SJCRH30 (cell line): Measurements from ENCODE around the gene JAM2. TPM values are rescaled to one million over a fixed set of nuclear protein-coding genes. Genes with fewer than 3 reads are reported as not detected.
A peak's percentile ranks its signal among the peaks of the same experiment; 100 is the strongest.

Experiments used
- DNase-seq, 2 experiments: peaks; one replicate each; pipeline ENCODE4 v3.0.0-alpha.2; 2015 to 2020
- H3K27ac ChIP-seq: fragments of 250-450 bp; sonication (Bioruptor Pico); 2 replicates; pipeline ENCODE4 v1.5.1; 2020; ENCODE audit warnings: mild to moderate bottlenecking, moderate library complexity
- H3K27me3 ChIP-seq: fragments of 250-450 bp; sonication (Bioruptor Pico); 2 replicates; pipeline ENCODE4 v1.5.1; 2020; ENCODE audit warnings: mild to moderate bottlenecking, moderate library complexity
- H3K36me3 ChIP-seq: fragments of 250-450 bp; sonication (Bioruptor Pico); 2 replicates; pipeline ENCODE4 v1.5.1; 2020; ENCODE audit warnings: mild to moderate bottlenecking, moderate library complexity
- H3K4me1 ChIP-seq: fragments of 250-450 bp; sonication (Bioruptor Pico); 2 replicates; pipeline ENCODE4 v1.5.1; 2020; ENCODE audit warnings: mild to moderate bottlenecking, moderate library complexity
- H3K4me3 ChIP-seq: fragments of 250-450 bp; sonication (Bioruptor Pico); 2 replicates; pipeline ENCODE4 v1.5.1; 2020; ENCODE audit warnings: mild to moderate bottlenecking, moderate library complexity
- H3K9me3 ChIP-seq: fragments of 250-450 bp; sonication (Bioruptor Pico); replicated peaks from 2 replicates; pipeline ENCODE4 v1.5.1; 2020; ENCODE audit warnings: mild to moderate bottlenecking, moderate library complexity
- total RNA-seq: library from RNA; depleted of rRNA; stranded (reverse); fragments of >200 nt; shearing (Covaris generic); gene quantifications from 2 replicates; pipeline ENCODE4 v1.2.3, GENCODE V29; 2014

JAM2 gene
- total RNA-seq, 1 experiment from 2014 or later = 17.6 TPM

DNA sequence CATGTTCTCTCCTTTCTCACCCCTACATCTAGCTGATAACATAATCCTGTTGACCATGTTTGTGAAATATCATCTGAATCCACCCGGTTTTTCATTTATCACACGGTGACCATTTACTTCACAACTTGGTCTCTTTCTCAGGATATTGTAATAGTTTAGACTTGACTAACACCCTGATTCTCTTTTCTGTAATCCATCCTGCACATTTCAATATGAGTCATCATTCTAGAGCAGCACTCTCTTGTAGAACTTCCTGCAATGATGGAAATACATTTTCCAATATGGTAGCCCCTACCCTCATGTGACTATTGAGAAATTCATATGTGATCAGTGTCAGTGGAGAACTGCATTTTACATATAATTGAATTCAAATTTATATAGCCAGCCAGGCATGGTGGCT, 2.3 kb upstream of the JAM2 start:
- Histone ChIP-seq H3K4me3 (no peak overlapping the region), H3K4me1 (peaks cover 5% of the 10 kb centered on the region; the same call in 1 of the 2 replicates), H3K27me3 (no peaks in the 10 kb centered on the region), H3K36me3 (no peaks in the 10 kb centered on the region), H3K27ac (no peak overlapping the region), H3K9me3 (no peaks in the 10 kb centered on the region)
- DNase-seq = no peak

DNA sequence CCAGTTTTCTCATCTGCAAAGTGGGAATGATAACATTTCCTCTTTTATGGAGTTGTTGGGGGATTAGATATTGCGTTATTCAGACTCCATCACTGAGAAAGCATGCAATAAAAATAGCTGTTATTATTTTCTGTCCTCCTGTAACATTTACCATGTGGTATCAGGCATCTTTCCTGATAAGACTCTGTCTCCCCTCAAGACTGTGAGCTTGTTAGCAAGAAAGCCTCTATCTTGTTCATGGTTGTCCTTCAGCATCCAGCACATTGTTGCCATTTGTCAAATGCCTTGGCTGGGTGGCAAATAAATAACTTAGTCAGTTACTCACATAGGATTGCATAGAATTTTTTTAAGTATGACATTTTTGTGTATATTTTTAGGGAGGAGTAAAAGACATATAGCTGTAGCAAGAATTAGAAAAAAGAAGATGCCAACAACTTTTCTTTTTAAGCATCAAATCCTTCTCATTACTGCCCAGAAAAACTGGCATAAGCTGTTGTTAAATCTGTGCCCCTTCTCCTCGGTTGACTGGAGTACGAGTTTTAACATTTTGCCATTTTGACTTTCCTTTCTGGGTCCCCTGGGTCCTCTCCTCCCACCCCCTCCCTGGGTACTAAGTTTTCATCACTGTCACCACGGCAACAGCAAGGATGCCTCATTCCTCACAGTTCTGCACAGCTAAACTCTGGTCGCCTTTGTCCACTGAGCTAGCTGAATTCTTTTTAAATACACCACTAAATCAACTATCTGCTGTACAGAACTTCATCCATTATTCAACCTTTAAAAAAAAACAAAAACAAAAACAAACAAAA, 1.0 kb upstream of the JAM2 start:
- DNase-seq = peak; percentile 11
- no peak overlapping the region for H3K27ac ChIP-seq
- peak overlapping the region; percentile 82; the same call in 1 of the 2 replicates for H3K4me3 ChIP-seq
- no peaks in the 10 kb centered on the region for H3K27me3 ChIP-seq
- no peaks in the 10 kb centered on the region for H3K9me3 ChIP-seq
- H3K4me1 ChIP-seq = peaks cover 5% of the 10 kb centered on the region; the same call in 1 of the 2 replicates
- 0 out of 2 replicates have a peak, but pooled peaks cover 2% of the 10 kb centered on the region for H3K36me3 ChIP-seq

DNA sequence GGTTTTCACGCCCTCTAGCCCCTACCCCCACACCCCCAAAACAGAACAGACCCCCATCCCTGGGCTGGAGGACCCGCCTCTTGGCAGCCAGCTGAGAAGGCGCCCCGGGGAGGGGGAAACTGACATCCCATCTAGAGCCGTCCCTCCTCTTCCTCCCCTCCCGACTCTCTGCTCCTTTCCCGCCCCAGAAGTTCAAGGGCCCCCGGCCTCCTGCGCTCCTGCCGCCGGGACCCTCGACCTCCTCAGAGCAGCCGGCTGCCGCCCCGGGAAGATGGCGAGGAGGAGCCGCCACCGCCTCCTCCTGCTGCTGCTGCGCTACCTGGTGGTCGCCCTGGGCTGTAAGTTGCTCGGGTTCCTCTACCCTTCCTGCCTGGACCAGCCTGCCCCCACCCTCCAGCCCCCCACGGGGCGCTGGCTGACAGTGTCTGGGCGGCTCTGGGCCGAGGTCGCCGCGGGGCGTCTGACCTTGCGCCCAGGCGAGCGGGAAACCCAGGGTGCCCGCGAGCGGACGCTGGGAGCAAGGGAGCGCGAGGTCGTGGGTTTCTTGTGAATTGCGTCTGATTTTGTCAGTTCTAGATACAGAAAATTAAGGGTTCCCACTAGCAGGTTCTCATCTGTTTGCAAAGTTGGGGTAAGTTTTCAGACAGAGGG, 618 bp downstream of the JAM2 start:
- peak; percentile 70 to 71 for DNase-seq
- H3K27ac ChIP-seq = peak overlapping the region; percentile 91
- H3K27me3 ChIP-seq = no peaks in the 10 kb centered on the region
- H3K4me3 ChIP-seq = peak overlapping the region; percentile 82
- peaks cover 5% of the 10 kb centered on the region; the same call in 1 of the 2 replicates for H3K4me1 ChIP-seq
- H3K9me3 ChIP-seq = no peaks in the 10 kb centered on the region
- H3K36me3 ChIP-seq = 0 out of 2 replicates have a peak, but pooled peaks cover 2% of the 10 kb centered on the region

DNA sequence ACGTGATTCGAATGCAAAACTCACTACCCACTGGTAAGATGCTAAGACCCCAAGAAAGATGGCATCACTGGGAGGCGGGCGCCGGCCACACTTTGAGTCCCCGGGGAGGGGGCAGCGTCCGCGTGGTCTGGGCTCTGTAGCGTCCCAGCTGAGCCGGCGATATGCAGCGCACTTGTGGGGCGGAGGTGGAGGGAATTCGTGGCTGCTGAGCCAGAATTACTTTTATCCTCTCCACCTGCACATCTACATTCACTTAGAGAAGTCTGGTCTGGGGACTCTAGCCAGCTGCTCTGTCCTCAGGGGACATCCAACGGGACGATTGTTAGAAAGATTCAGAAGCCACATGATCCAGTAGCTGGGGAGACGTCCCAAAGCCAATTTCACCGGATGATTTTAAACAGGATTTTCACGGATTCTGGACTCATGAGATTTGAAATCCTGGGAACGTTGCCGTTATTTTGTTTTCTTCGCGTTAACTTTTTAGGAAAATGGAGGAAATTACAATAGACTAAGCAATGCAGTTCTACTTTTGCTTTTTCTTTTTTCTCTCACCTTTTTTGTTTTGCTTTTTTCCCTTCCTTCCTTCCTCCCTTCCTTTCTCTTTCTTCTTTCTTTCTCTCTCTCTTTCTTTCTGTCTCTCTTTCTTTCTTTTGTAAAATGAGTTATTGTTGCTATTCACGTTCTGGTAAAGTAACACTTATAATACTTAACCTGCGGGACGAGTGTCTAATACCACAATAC, 1.3 kb downstream of the JAM2 start:
- Histone ChIP-seq H3K36me3 (0 out of 2 replicates have a peak, but pooled peaks cover 2% of the 10 kb centered on the region), H3K4me3 (peak overlapping the region; percentile 82), H3K27me3 (no peaks in the 10 kb centered on the region), H3K27ac (peak overlapping the region; percentile 91), H3K4me1 (peaks cover 5% of the 10 kb centered on the region; the same call in 1 of the 2 replicates), H3K9me3 (no peaks in the 10 kb centered on the region)
- peak; percentile 74 to 79 for DNase-seq

DNA sequence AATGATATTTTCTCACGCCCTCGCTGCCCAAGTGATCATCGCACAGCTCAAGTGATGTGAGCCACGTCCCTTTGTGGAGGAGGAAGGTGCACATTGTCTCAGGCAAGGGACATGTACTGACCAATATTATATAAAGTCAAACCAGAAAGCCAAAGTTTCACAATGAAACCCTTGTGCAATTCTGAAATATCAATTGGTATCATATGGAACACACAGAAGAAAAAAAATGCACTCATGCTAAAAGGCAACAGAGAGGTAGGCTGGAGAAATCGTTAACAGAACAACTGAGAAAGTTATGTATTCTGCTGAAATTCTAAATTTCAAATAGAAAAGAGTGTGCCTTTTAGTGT, 1.9 kb downstream of the JAM2 start:
- H3K4me3 ChIP-seq = peak overlapping the region; percentile 82
- 0 out of 2 replicates have a peak, but pooled peaks cover 2% of the 10 kb centered on the region for H3K36me3 ChIP-seq
- peak in 1 of 2 experiments; percentile 25 for DNase-seq
- no peaks in the 10 kb centered on the region for H3K27me3 ChIP-seq
- H3K9me3 ChIP-seq = no peaks in the 10 kb centered on the region
- peak overlapping the region; percentile 91 for H3K27ac ChIP-seq
- H3K4me1 ChIP-seq = peaks cover 5% of the 10 kb centered on the region; the same call in 1 of the 2 replicates

DNA sequence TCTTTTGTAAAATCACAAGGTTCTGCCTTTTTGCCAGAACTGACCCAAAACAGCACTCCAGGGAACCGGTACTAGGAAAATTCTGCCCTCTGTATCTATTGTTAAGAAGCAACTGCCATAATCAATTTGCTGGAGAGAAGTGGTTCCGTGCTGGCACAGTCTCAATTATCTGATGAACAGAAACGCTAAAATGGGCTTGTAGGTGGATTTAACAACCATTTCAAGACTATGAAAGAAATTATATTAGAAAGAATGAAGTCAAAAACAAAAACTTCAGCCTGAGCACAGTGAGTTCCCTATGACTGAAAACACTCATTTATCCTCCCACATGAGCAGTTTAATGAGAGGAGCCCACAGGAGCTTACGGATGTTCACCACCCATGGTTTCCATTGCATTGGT, 4.4 kb downstream of the JAM2 start:
- Histone ChIP-seq H3K36me3 (0 out of 2 replicates have a peak, but pooled peaks cover 2% of the 10 kb centered on the region), H3K27me3 (no peaks in the 10 kb centered on the region), H3K27ac (no peak overlapping the region), H3K9me3 (no peaks in the 10 kb centered on the region), H3K4me3 (no peak overlapping the region), H3K4me1 (peaks cover 5% of the 10 kb centered on the region; the same call in 1 of the 2 replicates)
- no peak for DNase-seq

DNA sequence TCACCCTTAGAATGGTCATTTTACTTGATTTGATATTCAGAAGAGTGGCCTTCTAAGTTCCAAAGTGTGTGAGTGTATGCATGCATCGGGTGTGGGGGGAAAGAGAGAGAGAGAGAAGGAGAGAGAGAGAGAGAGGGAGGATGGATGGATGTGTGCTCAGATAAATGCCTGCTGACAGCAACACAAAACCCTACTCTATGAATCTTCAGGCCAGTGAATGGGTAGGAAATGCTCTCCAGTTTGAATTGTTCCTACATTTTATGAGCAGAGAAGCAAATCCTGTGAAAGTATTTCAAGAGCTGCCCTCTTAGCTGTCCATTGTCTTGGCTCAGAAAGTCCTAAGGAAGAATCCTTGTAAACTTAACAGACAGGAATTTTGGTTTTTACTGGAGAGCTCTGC, 7.4 kb downstream of the JAM2 start:
- Histone ChIP-seq H3K27me3 (no peaks in the 10 kb centered on the region), H3K4me1 (no peaks in the 10 kb centered on the region), H3K9me3 (no peaks in the 10 kb centered on the region), H3K36me3 (0 out of 2 replicates have a peak, but pooled peaks cover 2% of the 10 kb centered on the region), H3K27ac (no peak overlapping the region), H3K4me3 (no peak overlapping the region)
- DNase-seq = no peak

DNA sequence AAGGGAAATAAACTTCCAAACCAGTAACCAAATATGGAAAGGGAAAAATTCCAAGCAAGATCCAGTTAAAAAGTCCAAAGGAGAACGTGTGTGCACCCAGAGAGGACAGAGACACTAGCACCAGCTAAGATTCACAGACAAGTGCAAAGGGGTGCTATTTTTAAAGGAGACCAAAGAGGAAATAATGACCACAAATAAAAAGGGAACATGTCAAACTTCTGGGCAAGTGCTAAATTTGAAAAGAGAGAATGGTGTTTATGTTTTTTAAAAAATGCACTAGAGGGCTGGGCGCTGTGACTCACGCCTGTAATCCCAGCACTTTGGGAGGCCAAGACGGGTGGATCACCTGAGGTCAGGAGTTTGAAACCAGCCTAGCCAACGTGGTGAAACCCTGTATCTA, 8.6 kb downstream of the JAM2 start:
- H3K9me3 ChIP-seq = no peaks in the 10 kb centered on the region
- H3K36me3 ChIP-seq = 0 out of 2 replicates have a peak, but pooled peaks cover 2% of the 10 kb centered on the region
- no peaks in the 10 kb centered on the region for H3K27me3 ChIP-seq
- DNase-seq = no peak
- H3K27ac ChIP-seq = no peak overlapping the region
- H3K4me1 ChIP-seq = no peaks in the 10 kb centered on the region
- no peak overlapping the region for H3K4me3 ChIP-seq

DNA sequence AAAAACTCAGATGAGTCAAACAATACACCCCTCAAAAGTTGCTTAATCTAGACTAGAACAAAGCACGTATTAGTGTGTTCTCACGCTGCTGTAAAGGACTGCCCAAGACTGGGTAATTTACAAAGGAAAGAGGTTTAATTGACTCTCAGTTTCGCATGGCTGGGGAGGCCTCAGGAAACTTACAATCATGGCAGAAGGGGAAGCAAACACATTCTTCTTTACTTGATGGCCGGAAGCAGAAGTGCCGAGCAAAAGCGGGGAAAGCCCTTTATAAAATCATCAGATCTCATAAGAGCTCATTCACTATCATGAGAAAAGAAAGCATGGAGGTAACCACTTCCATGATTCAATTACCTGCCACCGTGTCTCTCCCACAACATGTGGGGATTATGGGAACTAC, 10.1 kb downstream of the JAM2 start:
- Histone ChIP-seq H3K27ac (no peak overlapping the region), H3K4me1 (no peaks in the 10 kb centered on the region), H3K9me3 (no peaks in the 10 kb centered on the region), H3K4me3 (no peak overlapping the region), H3K27me3 (no peaks in the 10 kb centered on the region), H3K36me3 (no peaks in the 10 kb centered on the region)
- no peak for DNase-seq

DNA sequence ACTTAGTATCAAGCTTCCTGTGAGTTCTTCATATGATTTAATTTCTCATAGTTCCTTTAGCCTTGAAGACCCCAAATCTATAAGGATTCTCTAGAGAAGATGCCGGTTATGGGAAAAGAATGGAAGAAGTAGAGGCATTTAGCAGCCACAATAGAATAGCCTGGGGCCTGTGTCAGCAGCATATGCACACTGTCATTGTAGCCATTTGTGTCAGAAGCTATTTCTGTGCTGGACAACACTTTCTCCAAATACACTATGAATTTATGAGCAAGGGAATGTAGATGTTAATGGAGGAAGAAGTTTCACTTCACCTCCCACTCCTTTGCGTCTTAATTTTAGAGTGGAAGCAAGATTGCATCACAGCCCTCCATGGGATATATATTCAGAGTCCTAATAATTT, 17.4 kb downstream of the JAM2 start:
- no peak overlapping the region for H3K4me3 ChIP-seq
- H3K27ac ChIP-seq = no peak overlapping the region
- no peaks in the 10 kb centered on the region for H3K9me3 ChIP-seq
- no peak for DNase-seq
- H3K4me1 ChIP-seq = no peaks in the 10 kb centered on the region
- no peaks in the 10 kb centered on the region for H3K27me3 ChIP-seq
- H3K36me3 ChIP-seq = no peaks in the 10 kb centered on the region

DNA sequence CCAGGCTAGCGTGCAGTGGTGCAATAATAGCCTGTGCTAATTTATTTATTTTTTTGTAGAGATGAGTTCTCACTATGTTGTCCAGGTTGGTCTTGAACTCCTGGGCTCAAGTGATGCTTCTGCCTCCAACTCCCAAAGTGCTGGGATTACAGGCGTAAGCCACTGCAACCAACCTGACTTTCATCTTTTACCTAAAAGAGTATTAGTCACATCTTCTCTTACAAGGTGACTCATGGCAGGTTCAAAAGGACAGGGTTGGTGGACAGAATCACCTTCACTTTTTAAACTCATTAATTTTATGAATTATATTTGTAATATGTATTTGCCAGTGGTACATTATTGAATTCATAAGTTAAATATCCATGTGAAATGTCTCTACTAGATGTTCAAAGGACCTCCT, 18.1 kb downstream of the JAM2 start:
- H3K36me3 ChIP-seq = no peaks in the 10 kb centered on the region
- H3K9me3 ChIP-seq = no peaks in the 10 kb centered on the region
- DNase-seq = no peak
- H3K4me1 ChIP-seq = no peaks in the 10 kb centered on the region
- H3K4me3 ChIP-seq = no peak overlapping the region
- no peaks in the 10 kb centered on the region for H3K27me3 ChIP-seq
- H3K27ac ChIP-seq = no peak overlapping the region

DNA sequence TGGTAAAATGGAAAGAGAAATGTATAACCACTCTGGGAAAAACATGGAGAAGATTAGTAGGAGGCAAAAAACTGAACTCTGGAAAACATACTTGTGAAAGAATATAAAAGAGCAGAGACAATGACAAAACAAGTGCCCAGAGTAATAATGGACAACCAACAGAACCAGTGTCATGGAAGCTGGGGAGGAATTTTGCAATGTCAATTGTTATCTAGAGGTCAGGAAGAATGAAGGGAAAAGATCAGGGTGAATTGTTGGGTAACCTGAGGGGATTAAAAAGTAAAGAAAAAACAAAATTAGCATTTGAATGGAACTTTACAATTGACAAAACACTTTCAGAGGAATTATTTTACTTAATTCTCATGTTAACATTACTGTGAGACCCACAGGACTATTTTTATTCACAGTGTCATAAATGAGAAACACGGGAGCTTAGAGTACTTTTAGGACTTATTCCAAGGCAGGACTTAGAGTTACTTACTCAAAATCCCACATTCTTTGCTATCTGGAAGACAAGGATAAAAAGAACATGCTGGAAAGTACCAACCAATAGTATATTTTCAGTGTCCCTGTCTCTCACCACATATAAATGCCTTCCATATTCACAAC, 19.5 kb downstream of the JAM2 start:
- no peaks in the 10 kb centered on the region for H3K4me1 ChIP-seq
- no peaks in the 10 kb centered on the region for H3K27me3 ChIP-seq
- H3K4me3 ChIP-seq = no peak overlapping the region
- H3K36me3 ChIP-seq = no peaks in the 10 kb centered on the region
- no peak overlapping the region for H3K27ac ChIP-seq
- no peaks in the 10 kb centered on the region for H3K9me3 ChIP-seq
- no peak for DNase-seq

DNA sequence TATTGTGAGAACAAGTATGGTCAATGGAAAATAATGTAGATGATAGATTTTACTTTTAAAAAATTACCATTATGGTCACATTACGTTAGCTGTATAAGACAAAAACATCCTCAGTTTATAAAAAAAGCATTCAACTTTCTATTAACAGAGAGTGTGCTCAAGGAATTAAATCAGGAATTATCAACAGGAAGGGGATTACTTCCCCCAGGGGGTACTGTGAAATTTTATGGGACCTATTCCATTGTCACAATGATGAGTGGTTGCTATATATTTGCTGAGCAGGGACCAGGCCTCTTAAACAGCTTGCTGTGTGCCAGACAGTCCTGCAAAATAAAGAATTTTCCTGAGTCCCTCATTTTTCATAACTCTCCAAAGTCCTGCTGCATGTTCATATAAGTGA, 21.2 kb downstream of the JAM2 start:
- Histone ChIP-seq H3K4me3 (no peak overlapping the region), H3K27ac (no peak overlapping the region), H3K36me3 (no peaks in the 10 kb centered on the region), H3K4me1 (no peaks in the 10 kb centered on the region), H3K9me3 (no peaks in the 10 kb centered on the region), H3K27me3 (no peaks in the 10 kb centered on the region)
- DNase-seq = peak in 1 of 2 experiments; percentile 15

DNA sequence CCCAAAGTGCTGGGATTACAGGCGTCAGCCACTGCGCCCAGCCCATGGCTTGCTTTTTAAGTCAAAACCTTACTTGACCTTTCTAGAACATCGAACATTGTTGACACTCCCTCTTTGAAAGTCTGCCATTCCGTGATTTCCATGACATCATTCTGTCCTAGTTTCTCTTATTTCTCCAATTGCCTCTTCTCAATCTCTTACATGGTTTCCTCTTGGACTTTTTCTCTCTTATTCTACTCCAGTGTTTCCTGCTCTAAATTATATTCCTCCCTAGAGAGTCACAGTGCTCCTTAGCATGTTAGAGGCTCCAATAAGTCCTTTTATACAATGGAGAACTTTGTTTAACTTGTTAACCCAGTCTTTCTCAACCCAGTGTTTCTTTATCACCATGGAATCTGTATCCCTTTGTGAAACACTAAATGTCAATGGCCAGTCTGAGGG, 25.5 kb downstream of the JAM2 start:
- Histone ChIP-seq H3K27me3 (no peaks in the 10 kb centered on the region), H3K4me3 (no peak overlapping the region), H3K36me3 (0 out of 2 replicates have a peak, but pooled peaks cover 2% of the 10 kb centered on the region), H3K27ac (no peak overlapping the region), H3K9me3 (no peaks in the 10 kb centered on the region), H3K4me1 (no peaks in the 10 kb centered on the region)
- DNase-seq = no peak
